ENCODE measurements around the gene LCE3A. TPM values are rescaled to one million over a fixed set of nuclear protein-coding genes. Genes with fewer than 3 reads are reported as not detected.
"Not testable (repeated sequence)": the region's sequence is repeated elsewhere in the genome, so short reads cannot be mapped to it uniquely, and the experiment has no call there.

The LCE3A gene
- total and polyA plus RNA-seq, 10 of the 15 experiments (the other 5 are each of a cell fraction or from before 2014, with no cell fraction given) = not detected

DNA sequence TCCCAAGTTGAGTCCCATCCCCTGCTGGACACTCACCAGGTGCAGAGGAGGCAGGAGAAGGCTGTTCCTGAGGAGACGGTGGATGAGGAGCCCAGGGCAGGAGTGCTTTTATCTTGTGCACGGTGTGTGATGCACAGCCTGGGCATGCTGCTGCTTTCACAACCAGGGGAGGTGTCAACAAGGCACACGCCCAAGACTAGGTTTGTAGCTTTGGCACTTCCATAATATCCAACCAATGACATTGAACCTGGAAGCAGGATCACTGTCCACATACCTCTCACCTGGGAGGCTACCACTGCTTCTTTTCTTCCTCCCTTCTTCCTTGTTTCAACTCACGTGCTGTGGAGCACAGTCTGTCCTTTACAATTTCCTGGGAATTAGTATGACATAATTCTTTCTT lies 42.5 kb downstream of the LCE3A start, which contains the start of gene LCE3D:
TSS of gene LCE3D (minus strand) at position 84 of the 400 bp plus-strand sequence. CDS start 580 bp downstream, outside the sequence.
- RAD21 ChIA-PET (ENCODE audit: unreplicated experiment) = no interaction called here
- Histone ChIP-seq H3K9ac (ENCODE audit: control insufficient read depth, insufficient read depth, low read length) (no peak within 1 kb of the TSS), H4K20me1 (ENCODE audit: control insufficient read depth, insufficient read depth) (no peaks in the 10 kb centered on the region), H3K27me3 (replicated peaks in 1 of 2; ENCODE audit: control insufficient read depth in 2 of 2, insufficient read depth in 2 of 2, low read length in 1 of 2) (peaks cover 0 to 1% of the 10 kb centered on the region in 2 experiments; a peak in 1 of 4 replicates), H3K36me3 (ENCODE audit: control insufficient read depth in 2 of 2, insufficient read depth in 2 of 2, low read length in 1 of 2) (no peaks in the 10 kb centered on the region), H2AFZ (ENCODE audit: control insufficient read depth, low read depth, low read length) (no peak within 1 kb of the TSS), H3K27ac (ENCODE audit: control insufficient read depth, insufficient read depth) (no peak within 1 kb of the TSS), H3K9me3 (replicated peaks; ENCODE audit: control insufficient read depth, insufficient read depth, low read length) (no peaks in the 10 kb centered on the region; the same call in 2 of the 3 replicates), H3K4me3 (no peak within 1 kb of the TSS), H3K4me2 (ENCODE audit: control insufficient read depth, insufficient read depth) (no peak within 1 kb of the TSS), H3K79me2 (ENCODE audit: control insufficient read depth, insufficient read depth, low read length) (no peaks in the 10 kb centered on the region), H3K4me1 (ENCODE audit: control insufficient read depth, insufficient read depth, low read length) (peaks cover 5% of the 10 kb centered on the region; the same call in 1 of the 2 replicates)
- SMC1A ChIA-PET (ENCODE audit: uncharacterized antibody, unreplicated experiment) = no interaction called here
- no peak for DNase-seq (ENCODE audit: low read depth, low spot score)
- POLR2A ChIA-PET = no interaction called here
- in situ Hi-C loops (cut with MboI) = no loop called here
- BruUV-seq (replicated peaks) = no TSS peak
- TF ChIP-seq, protein P1, sequence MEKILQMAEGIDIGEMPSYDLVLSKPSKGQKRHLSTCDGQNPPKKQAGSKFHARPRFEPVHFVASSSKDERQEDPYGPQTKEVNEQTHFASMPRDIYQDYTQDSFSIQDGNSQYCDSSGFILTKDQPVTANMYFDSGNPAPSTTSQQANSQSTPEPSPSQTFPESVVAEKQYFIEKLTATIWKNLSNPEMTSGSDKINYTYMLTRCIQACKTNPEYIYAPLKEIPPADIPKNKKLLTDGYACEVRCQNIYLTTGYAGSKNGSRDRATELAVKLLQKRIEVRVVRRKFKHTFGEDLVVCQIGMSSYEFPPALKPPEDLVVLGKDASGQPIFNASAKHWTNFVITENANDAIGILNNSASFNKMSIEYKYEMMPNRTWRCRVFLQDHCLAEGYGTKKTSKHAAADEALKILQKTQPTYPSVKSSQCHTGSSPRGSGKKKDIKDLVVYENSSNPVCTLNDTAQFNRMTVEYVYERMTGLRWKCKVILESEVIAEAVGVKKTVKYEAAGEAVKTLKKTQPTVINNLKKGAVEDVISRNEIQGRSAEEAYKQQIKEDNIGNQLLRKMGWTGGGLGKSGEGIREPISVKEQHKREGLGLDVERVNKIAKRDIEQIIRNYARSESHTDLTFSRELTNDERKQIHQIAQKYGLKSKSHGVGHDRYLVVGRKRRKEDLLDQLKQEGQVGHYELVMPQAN (conservative IDR thresholded peaks at IDR 0.05) = no peak
- TF ChIP-seq SREBF2 (IDR thresholded peaks at IDR 0.05; ENCODE audit: low read length) (no peak), IKZF1 (conservative IDR thresholded peaks at IDR 0.05) (no peak), ZNF622 (IDR thresholded peaks at IDR 0.05) (no peak)
- 31% methylated on average over 4 of the region's 4 CpGs for WGBS (ENCODE audit: insufficient coverage, insufficient replicate concordance, low lambda C conversion rate, missing lambda C conversion rate)
- ATAC-seq = no peak
- CTCF ChIA-PET = no interaction called here
- FAIRE-seq = no peak
- intact Hi-C loops (cut with micrococcal nuclease; ENCODE audit: unreplicated experiment) = loop anchor here (2.0 kb wide), 1 partner anchor 40 kb away; no protein-coding TSS in a partner anchor

DNA sequence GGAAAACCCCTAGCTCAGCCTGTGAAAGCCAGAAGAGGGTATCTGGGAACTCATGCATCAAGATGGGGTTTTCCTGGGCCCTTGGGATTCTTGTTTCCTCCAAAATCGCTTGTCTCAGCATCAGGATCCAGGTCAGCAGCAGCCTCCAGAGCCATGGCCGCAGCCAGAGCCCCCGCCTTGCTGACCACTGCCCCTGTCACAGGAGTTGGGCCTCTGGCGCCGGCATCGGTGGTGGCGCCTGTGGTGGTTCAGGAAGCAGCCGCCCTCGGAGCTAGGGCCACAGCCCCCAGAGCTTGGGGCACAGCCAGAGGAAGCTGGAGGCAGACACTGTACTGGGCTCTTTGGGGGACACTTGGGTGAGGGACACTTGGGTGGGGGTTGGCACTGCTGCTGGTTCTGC lies 43.4 kb downstream of the LCE3A start:
- in situ Hi-C loops (cut with MboI); H3K27me3 ChIP-seq (replicated peaks in 1 of 2; ENCODE audit: control insufficient read depth in 2 of 2, insufficient read depth in 2 of 2, low read length in 1 of 2); H4K20me1 ChIP-seq (ENCODE audit: control insufficient read depth, insufficient read depth); H3K9me3 ChIP-seq (replicated peaks; ENCODE audit: control insufficient read depth, insufficient read depth, low read length); DNase-seq (ENCODE audit: low read depth, low spot score); H3K79me2 ChIP-seq (ENCODE audit: control insufficient read depth, insufficient read depth, low read length); H3K4me2 ChIP-seq (ENCODE audit: control insufficient read depth, insufficient read depth); H3K36me3 ChIP-seq (ENCODE audit: control insufficient read depth in 2 of 2, insufficient read depth in 2 of 2, low read length in 1 of 2); BruUV-seq (replicated peaks); H3K27ac ChIP-seq (ENCODE audit: control insufficient read depth, insufficient read depth); H3K9ac ChIP-seq (ENCODE audit: control insufficient read depth, insufficient read depth, low read length); ATAC-seq; H3K4me1 ChIP-seq (ENCODE audit: control insufficient read depth, insufficient read depth, low read length); intact Hi-C loops (cut with micrococcal nuclease; ENCODE audit: unreplicated experiment); POLR2A ChIA-PET; H3K4me3 ChIP-seq; RAD21 ChIA-PET (ENCODE audit: unreplicated experiment); H2AFZ ChIP-seq (ENCODE audit: control insufficient read depth, low read depth, low read length); FAIRE-seq; CTCF ChIA-PET: not testable (repeated sequence)
- SMC1A ChIA-PET (ENCODE audit: uncharacterized antibody, unreplicated experiment) = interaction anchor here (0.8 kb wide), 1 partner anchor 13 kb away, joined by 3 read pairs; the partner anchor contains the start of gene LCE3E
- TF ChIP-seq IKZF1 (conservative IDR thresholded peaks at IDR 0.05) (0 out of 2 replicates have a peak, but pooled peaks have one; percentile 18), EED (IDR thresholded peaks at IDR 0.05; ENCODE audit: low read depth) (peak; percentile 24; the same call in 1 of the 2 replicates)
- 42% methylated on average over 8 of the region's 9 CpGs for WGBS (ENCODE audit: insufficient coverage, insufficient replicate concordance, low lambda C conversion rate, missing lambda C conversion rate)
